Subcutaneous adipose tissue (tissue), 4 donors: ENCODE data around the gene GOLT1B. TPM values are rescaled to one million over a fixed set of nuclear protein-coding genes. Genes with fewer than 3 reads are reported as not detected.

Experiments
- CTCF ChIP-seq: fragments of 450-650 bp; IDR thresholded peaks from one replicate; pipeline ENCODE4 v1.5.1; 2016; ENCODE audit warnings: low read depth, mild to moderate bottlenecking, control low read depth, antibody characterized with exemption, moderate library complexity
- total RNA-seq, 4 donors: library from RNA; depleted of rRNA; stranded (reverse); fragments of >200 nt; gene quantifications; one replicate each; pipeline ENCODE4 v1.1.0, GENCODE V29; 2016

Gene GOLT1B
- total RNA-seq, 4 donors from 2014 or later: 25.5 to 69.3 (median 35.0) TPM

DNA sequence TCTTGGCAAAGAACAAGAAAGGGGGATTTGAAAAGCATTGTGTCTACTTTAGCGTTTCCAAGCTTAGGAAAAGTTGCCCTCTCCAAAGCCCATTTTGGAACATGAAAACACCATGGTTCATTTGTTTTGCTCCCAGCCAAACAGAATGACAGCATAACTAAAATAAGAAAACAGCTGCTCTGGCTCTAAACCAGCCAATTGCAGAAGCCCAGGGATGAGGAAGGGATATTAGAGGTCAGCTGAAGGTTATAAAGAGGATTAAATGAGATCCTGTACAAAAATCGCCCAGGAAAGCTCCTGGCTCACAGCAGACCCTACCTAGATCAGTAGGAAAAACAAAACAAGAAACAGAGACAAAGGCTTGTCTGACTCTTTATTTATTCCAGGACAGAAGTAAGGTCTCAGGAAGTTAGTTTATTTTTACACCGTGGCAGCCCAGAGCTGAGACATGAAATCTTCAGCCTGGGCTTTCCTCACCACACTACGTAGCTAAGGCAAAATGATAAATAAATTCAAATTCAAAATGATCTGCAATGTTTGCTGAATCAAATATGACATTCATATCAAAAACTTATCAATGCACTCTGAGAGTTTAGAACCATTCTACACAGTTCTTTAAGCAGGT, 50.4 kb downstream of the GOLT1B start:
- TF ChIP-seq CTCF: no peak

DNA sequence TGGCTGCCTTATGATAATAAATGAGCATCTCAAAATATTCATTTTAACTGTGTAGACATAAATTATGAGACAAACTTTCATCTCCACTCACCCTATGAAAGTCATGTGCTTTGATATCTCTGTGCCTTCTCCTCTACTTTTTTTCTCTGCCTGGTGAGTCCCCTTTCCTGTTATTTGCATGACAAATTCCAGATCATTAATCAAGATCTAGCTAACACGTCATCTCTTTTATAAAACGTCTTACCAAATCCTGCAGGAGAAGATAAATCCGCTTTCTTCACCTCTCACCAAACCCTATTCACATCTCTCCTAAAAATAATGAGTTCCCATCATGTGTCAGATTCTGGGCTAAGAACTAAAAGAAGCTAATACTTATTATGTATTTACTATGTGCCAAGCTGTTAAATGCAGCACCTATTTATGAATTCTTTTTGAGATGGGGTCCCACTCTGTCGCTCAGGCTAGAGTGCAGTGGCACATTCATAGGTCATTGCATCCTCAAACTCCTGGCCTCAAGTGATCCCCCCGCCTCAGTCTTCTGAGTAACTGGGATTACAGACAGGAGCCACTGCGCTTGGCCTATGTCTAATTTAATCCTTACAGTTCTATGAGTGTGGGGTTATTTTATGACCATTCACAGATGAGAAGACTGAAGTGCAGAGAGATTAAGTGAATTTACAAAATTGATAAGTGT, 51.2 kb downstream of the GOLT1B start:
- TF ChIP-seq CTCF: no peak

DNA sequence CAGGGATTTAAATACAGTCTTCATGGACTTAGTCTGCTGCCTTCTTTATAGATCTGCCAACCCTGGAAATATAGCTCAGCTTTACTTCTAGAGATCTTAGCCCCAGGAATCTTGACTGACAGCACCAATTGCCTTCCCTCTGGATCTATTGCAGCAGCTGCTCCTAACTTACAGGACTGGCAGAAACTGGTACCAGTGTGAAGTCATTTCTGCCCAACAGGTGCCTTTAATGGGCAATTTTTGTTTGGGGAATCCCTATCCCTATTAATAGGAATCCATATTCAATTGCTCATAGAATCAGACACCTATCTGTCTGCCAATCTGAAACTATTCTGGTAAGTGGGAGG, 51.7 kb downstream of the GOLT1B start:
- no peak for TF ChIP-seq CTCF

DNA sequence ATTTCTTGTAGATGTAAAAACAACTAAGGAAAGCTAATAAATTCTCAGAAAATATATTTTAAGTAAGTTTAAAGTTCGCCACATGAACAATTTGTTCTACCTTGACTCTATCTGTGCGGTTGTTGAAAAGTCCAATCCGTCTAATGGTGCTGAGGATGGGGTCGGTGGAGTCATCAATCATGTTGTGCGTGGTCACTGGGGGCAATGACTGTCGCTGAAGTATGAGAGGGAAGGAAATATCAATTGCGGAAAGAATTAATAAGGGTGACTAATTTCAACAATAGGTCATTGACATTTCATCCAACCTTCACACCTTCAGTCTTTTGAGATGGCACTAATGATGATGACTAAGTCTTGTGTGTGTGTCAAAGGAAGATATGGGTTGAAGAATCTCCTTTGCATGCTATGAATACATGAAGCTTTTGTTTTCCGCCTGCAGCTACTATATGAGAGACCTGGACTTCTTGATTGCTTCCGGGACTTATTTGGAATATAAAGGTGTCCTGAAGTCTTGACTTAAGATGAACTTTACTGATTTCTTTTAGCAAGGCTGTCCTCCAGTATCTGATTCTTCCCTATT, 56.6 kb downstream of the GOLT1B start:
- no peak for TF ChIP-seq CTCF

- no peak for TF ChIP-seq CTCF
Observed at GRCh38 chr12:21559855-21560569, 58.4 kb downstream of the GOLT1B start.

- TF ChIP-seq CTCF: no peak
Observed at GRCh38 chr12:21561158-21561557, 59.6 kb downstream of the GOLT1B start.

- no peak for TF ChIP-seq CTCF
Observed at GRCh38 chr12:21562859-21563258, 61.3 kb downstream of the GOLT1B start.
